CD14-positive monocyte (primary cell): ENCODE data around the gene ADCY1. TPM values are rescaled to one million over a fixed set of nuclear protein-coding genes. Genes with fewer than 3 reads are reported as not detected.
A peak's percentile ranks its signal among the peaks of the same experiment; 100 is the strongest.
"Not testable (repeated sequence)": the region's sequence is repeated elsewhere in the genome, so short reads cannot be mapped to it uniquely, and the experiment has no call there.

ENCODE experiments used
- DNase-seq, 3 donors: peaks; one replicate each; pipeline ENCODE4 v3.0.0-alpha.2; 2011 to 2022
- H2AFZ ChIP-seq: 2 replicates; pipeline ENCODE4 v1.6.0; 2012; ENCODE audit warnings: mild to moderate bottlenecking, low read depth, low read length, inconsistent platforms; ENCODE audit not compliant: insufficient read depth, poor library complexity, severe bottlenecking
- H3K27ac ChIP-seq, 2 donors: 1 replicate in 1 of 2; 2 replicates in 1 of 2; pipeline ENCODE4 v1.5.1; 2012 to 2013; ENCODE audit warnings: low read length in 2 of 2, control low read depth in 1 of 2, inconsistent platforms in 1 of 2, low read depth in 1 of 2, mild to moderate bottlenecking in 1 of 2
- H3K27me3 ChIP-seq, 2 donors: one replicate each; pipeline versions ENCODE4 v1.6.0 to v1.6.1; 2011 to 2013; ENCODE audit warnings: low read length in 2 of 2; ENCODE audit not compliant: control insufficient read depth in 2 of 2, insufficient read depth in 2 of 2
- H3K36me3 ChIP-seq, 2 donors: replicated peaks in 1 of 2; 1 replicate in 1 of 2; 2 replicates in 1 of 2; pipeline versions ENCODE4 v1.5.1 to v1.6.1; 2012 to 2013; ENCODE audit warnings: low read length in 2 of 2, control low read depth in 1 of 2, inconsistent platforms in 1 of 2, mild to moderate bottlenecking in 1 of 2; ENCODE audit not compliant: insufficient read depth in 2 of 2, control insufficient read depth in 1 of 2
- H3K4me1 ChIP-seq, 2 donors: 1 replicate in 1 of 2; 2 replicates in 1 of 2; pipeline versions ENCODE4 v1.5.1 to v1.6.1; 2012 to 2013; ENCODE audit warnings: low read length in 2 of 2, control low read depth in 1 of 2, inconsistent platforms in 1 of 2, mild to moderate bottlenecking in 1 of 2, moderate library complexity in 1 of 2; ENCODE audit not compliant: insufficient read depth in 2 of 2, control insufficient read depth in 1 of 2
- H3K4me2 ChIP-seq: replicated peaks from 2 replicates; pipeline ENCODE3; 2012; ENCODE audit warnings: low read length, moderate library complexity, mild to moderate bottlenecking; ENCODE audit not compliant: poor library complexity, severe bottlenecking; ENCODE audit errors: extremely low read depth
- H3K4me3 ChIP-seq, 3 experiments: fragments of 200-600 bp in 1 of 3; sonication (generic) in 1 of 3; replicated peaks in 1 of 3; 1 replicate in 2 of 3; 2 replicates in 1 of 3; pipeline ENCODE4 v1.5.1; 2011 to 2013; ENCODE audit warnings: low read length in 3 of 3, mild to moderate bottlenecking in 3 of 3, control low read depth in 2 of 3, low read depth in 2 of 3, inconsistent platforms in 1 of 3, moderate library complexity in 1 of 3
- H3K79me2 ChIP-seq: 2 replicates; pipeline ENCODE4 v1.6.0; 2012; ENCODE audit warnings: mild to moderate bottlenecking, control low read depth, inconsistent platforms, low read length, moderate library complexity; ENCODE audit not compliant: insufficient read depth
- H3K9ac ChIP-seq: 2 replicates; pipeline ENCODE4 v1.6.0; 2017; ENCODE audit warnings: low read length, mild to moderate bottlenecking; ENCODE audit not compliant: insufficient read depth, poor library complexity, severe bottlenecking
- H3K9me3 ChIP-seq, 2 donors: replicated peaks in 1 of 2; 1 replicate in 1 of 2; 2 replicates in 1 of 2; pipeline versions ENCODE4 v1.5.1 to v1.6.1; 2012 to 2013; ENCODE audit warnings: low read length in 2 of 2, control low read depth in 1 of 2; ENCODE audit not compliant: control insufficient read depth in 1 of 2, insufficient read depth in 1 of 2
- H4K20me1 ChIP-seq: 2 replicates; pipeline ENCODE4 v1.6.0; 2012; ENCODE audit warnings: mild to moderate bottlenecking, low read length, control low read depth, moderate library complexity; ENCODE audit not compliant: insufficient read depth
- H3K27ac Mint-ChIP-seq, 7 donors: one replicate each; pipeline ENCODE4 v1.8.0; 2020; ENCODE audit warnings: mild to moderate bottlenecking in 7 of 7, mixed read lengths in 7 of 7, moderate library complexity in 6 of 7, inconsistent platforms in 2 of 7
- H3K27me3 Mint-ChIP-seq, 3 donors: one replicate each; pipeline ENCODE4 v1.8.0; 2021 to 2022; ENCODE audit warnings: low read depth in 3 of 3, mild to moderate bottlenecking in 3 of 3, mixed read lengths in 3 of 3, moderate library complexity in 3 of 3, inconsistent platforms in 1 of 3
- H3K36me3 Mint-ChIP-seq, 2 donors: one replicate each; pipeline ENCODE4 v1.8.0; 2020; ENCODE audit warnings: mixed read lengths in 2 of 2, inconsistent platforms in 1 of 2, mild to moderate bottlenecking in 1 of 2
- H3K4me1 Mint-ChIP-seq: one replicate; pipeline ENCODE4 v1.8.0; 2020; ENCODE audit warnings: mild to moderate bottlenecking, mixed read lengths
- H3K4me3 Mint-ChIP-seq, 2 donors: one replicate each; pipeline ENCODE4 v1.8.0; 2020; ENCODE audit warnings: mild to moderate bottlenecking in 2 of 2, mixed read lengths in 2 of 2, moderate library complexity in 1 of 2
- H3K9me3 Mint-ChIP-seq, 7 donors: one replicate each; pipeline ENCODE4 v1.8.0; 2020 to 2022; ENCODE audit warnings: mixed read lengths in 7 of 7, mild to moderate bottlenecking in 6 of 7, moderate library complexity in 6 of 7, inconsistent platforms in 2 of 7
- WGBS: methylation state at CpG from one replicate; pipeline ENCODE4 v1.1.5; 2013; ENCODE audit warnings: missing lambda C conversion rate; ENCODE audit not compliant: insufficient coverage; 5-methylcytosine and 5-hydroxymethylcytosine counted together
- intact Hi-C, 2 donors: fragments of 100-400 bp; cut with micrococcal nuclease; formaldehyde crosslinking; loops; one replicate each; pipeline versions ENCODE4 v1.15.0 to v1.15.1; 2023
- polyA plus RNA-seq, 3 donors: library from polyadenylated mRNA; depleted of rRNA in 1 of 3; unstranded in 2 of 3; stranded (reverse) in 1 of 3; fragments of 300-500 nt in 2 of 3; fragments of >200 nt in 1 of 3; fragmentation: Illumina TruSeq in 2 of 3; gene quantifications; 1 replicate in 2 of 3; 2 replicates in 1 of 3; pipeline ENCODE4 v1.2.3, GENCODE V29; 2012 to 2021
- TF ChIP-seq, protein P1 (sequence below): fragments of 200-600 bp; IDR thresholded peaks from one replicate; pipeline ENCODE4 v1.8.0; 2022; ENCODE audit warnings: antibody characterized with exemption, mild to moderate bottlenecking

ADCY1 gene
- polyA plus RNA-seq, 3 donors = 0.01 TPM; not detected in 2

DNA sequence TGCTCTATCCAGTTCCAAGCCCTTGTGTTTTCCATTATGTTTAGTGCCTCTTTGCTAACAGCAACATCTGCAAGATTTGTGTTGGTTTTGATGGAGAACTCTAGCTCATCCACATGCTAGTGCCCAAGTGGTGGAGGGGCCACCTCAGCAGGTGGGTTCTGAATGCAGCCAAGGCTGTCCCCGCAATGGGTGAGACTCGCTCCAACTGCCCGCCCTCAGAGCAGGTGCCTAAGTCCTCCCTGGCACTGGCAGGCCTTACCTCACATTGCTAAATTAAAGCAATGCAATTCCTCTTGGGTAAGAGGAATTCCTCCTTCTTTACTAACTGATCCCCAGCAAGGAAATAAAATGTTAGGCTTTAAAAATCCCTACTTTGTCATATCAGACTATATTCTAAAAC, 146.8 kb downstream of the ADCY1 start:
- intact Hi-C loops = no loop called here
- no peaks in the 10 kb centered on the region for H3K9me3 ChIP-seq
- no peak for DNase-seq
- H3K9ac ChIP-seq = no peak overlapping the region
- peaks cover 9 to 37% of the 10 kb centered on the region in 2 donors for H3K36me3 ChIP-seq
- Mint-ChIP-seq H3K27me3 (peaks cover 0 to 2% (median 0%) of the 10 kb centered on the region in 3 donors), H3K9me3 (no peaks in the 10 kb centered on the region), H3K4me1 (no peaks in the 10 kb centered on the region), H3K4me3 (no peak overlapping the region), H3K36me3 (peaks cover 29 to 36% of the 10 kb centered on the region in 2 donors), H3K27ac (no peak overlapping the region)
- no peak overlapping the region for H2AFZ ChIP-seq
- no peaks in the 10 kb centered on the region for H4K20me1 ChIP-seq
- no peaks in the 10 kb centered on the region for H3K79me2 ChIP-seq
- H3K4me3 ChIP-seq = no peak overlapping the region
- no CpG with 5 or more reads among the region's 3 CpGs for WGBS
- H3K27me3 ChIP-seq = no peaks in the 10 kb centered on the region
- no peaks in the 10 kb centered on the region for H3K4me1 ChIP-seq
- TF ChIP-seq, protein P1, sequence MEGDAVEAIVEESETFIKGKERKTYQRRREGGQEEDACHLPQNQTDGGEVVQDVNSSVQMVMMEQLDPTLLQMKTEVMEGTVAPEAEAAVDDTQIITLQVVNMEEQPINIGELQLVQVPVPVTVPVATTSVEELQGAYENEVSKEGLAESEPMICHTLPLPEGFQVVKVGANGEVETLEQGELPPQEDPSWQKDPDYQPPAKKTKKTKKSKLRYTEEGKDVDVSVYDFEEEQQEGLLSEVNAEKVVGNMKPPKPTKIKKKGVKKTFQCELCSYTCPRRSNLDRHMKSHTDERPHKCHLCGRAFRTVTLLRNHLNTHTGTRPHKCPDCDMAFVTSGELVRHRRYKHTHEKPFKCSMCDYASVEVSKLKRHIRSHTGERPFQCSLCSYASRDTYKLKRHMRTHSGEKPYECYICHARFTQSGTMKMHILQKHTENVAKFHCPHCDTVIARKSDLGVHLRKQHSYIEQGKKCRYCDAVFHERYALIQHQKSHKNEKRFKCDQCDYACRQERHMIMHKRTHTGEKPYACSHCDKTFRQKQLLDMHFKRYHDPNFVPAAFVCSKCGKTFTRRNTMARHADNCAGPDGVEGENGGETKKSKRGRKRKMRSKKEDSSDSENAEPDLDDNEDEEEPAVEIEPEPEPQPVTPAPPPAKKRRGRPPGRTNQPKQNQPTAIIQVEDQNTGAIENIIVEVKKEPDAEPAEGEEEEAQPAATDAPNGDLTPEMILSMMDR = no peak
- no peak overlapping the region for H3K4me2 ChIP-seq
- no peak overlapping the region for H3K27ac ChIP-seq

DNA sequence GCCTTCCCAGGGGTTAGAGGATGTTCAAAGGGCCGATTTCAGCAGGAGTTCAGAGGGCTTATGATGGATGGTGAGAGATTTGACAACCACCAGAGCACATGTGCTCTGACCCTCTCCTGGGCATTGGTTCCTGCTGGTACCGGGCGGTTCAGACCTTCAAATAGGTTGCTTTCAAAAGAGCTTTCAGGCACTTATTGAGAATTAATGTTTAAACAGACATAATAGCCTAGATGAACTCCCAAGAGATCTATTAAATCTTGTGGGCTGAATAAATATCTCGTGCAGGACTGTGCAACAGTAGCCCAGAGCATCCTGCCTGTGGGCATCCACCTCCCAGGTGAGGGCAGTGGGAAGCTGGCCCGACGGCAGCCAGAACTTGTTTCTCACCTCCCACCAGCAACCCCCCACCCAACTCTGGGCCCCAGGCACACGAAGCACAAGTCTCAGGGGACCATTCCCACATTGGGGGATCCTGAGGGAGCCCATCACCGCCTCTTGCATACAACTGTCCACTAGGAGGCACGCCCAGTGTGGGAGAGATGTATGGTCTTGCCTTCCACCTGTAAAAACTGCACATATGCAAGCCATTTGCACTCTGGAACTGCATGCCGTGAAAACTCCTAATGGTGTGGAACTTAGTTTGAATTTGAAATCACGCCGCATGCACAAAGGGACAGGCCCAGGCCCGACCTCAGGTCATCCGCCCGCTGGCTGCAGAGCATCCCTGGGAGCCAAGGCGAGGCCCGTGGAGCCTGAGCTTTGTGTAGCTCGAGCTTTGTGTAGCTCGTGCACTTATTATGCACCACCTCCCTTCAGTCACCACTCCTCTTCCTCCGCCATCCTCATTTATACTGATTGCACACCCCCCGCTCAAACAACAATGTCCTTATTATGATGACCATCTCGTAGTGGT, 147.8 kb downstream of the ADCY1 start:
- no peaks in the 10 kb centered on the region for H3K27me3 ChIP-seq
- Mint-ChIP-seq H3K4me1 (no peaks in the 10 kb centered on the region), H3K9me3 (peaks cover 0 to 5% (median 0%) of the 10 kb centered on the region in 7 donors), H3K36me3 (peaks cover 36 to 45% of the 10 kb centered on the region in 2 donors), H3K27me3 (peaks cover 0 to 2% (median 0%) of the 10 kb centered on the region in 3 donors), H3K4me3 (no peak overlapping the region), H3K27ac (peak overlapping the region in 1 of 7 donors; percentile 23)
- peaks cover 0 to 7% of the 10 kb centered on the region in 2 donors for H3K9me3 ChIP-seq
- no peaks in the 10 kb centered on the region for H3K79me2 ChIP-seq
- no peaks in the 10 kb centered on the region for H3K4me1 ChIP-seq
- no peak overlapping the region for H3K4me2 ChIP-seq
- no peak overlapping the region for H3K9ac ChIP-seq
- no peak overlapping the region for H3K27ac ChIP-seq
- no peak overlapping the region for H3K4me3 ChIP-seq
- peaks cover 15 to 47% of the 10 kb centered on the region in 2 donors for H3K36me3 ChIP-seq
- H2AFZ ChIP-seq = no peak overlapping the region
- DNase-seq = no peak
- TF ChIP-seq, protein P1 = no peak
- H4K20me1 ChIP-seq = no peaks in the 10 kb centered on the region
- 92% methylated on average over 15 of the region's 22 CpGs for WGBS
- intact Hi-C loops = no loop called here

DNA sequence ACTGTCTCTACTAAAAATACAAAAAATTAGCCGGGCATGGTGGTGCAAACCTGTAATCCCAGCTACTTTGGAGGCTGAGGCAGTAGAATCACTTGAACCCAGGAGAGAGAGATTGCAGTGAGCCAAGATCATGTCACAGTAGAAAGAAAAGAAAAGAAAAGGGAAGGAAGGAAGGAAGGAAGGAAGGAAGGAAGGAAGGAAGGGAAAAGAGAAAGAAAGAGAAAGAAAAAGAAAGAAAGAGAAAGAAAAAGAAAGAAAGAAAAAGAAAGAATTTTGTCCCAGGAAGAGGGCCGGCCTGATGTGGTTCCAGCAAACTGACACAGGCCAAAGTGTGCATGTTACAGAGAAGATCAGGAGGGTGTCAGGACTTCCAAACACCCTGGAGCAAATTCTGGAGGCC, 151.1 kb downstream of the ADCY1 start:
- DNase-seq, H3K4me1 ChIP-seq, H3K9ac ChIP-seq, H3K4me3 Mint-ChIP-seq, H3K79me2 ChIP-seq, H3K27me3 ChIP-seq, H4K20me1 ChIP-seq, H2AFZ ChIP-seq, H3K27ac ChIP-seq, H3K27me3 Mint-ChIP-seq, H3K4me3 ChIP-seq, H3K4me2 ChIP-seq, H3K9me3 Mint-ChIP-seq, intact Hi-C loops, H3K9me3 ChIP-seq, H3K4me1 Mint-ChIP-seq: not testable (repeated sequence)
- peaks cover 28 to 62% of the 10 kb centered on the region in 2 donors for H3K36me3 ChIP-seq
- H3K27ac Mint-ChIP-seq = peak overlapping the region in 2 of 7 donors; percentile 44
- peaks cover 49 to 70% of the 10 kb centered on the region in 2 donors for H3K36me3 Mint-ChIP-seq
- 100% methylated on average over 2 of the region's 2 CpGs for whole genome bisulfite sequencing
